Uterus (tissue), 2 donors: ENCODE results near the gene DOC2B.

Experiments used
- CTCF ChIP-seq, 4 experiments: fragments of 200-600 bp in 2 of 4; fragments of 450-650 bp in 2 of 4; sonication (generic) in 2 of 4; IDR thresholded peaks; one replicate each; pipeline ENCODE4 v1.5.1; 2016 to 2019; ENCODE audit warnings: antibody characterized with exemption in 4 of 4, mild to moderate bottlenecking in 2 of 4, moderate library complexity in 1 of 4
- POLR2A ChIP-seq, 2 donors: fragments of 450-650 bp; IDR thresholded peaks; one replicate each; pipeline ENCODE4 v1.6.1; 2016; ENCODE audit warnings: antibody characterized with exemption in 2 of 2, mild to moderate bottlenecking in 1 of 2, moderate library complexity in 1 of 2

DNA sequence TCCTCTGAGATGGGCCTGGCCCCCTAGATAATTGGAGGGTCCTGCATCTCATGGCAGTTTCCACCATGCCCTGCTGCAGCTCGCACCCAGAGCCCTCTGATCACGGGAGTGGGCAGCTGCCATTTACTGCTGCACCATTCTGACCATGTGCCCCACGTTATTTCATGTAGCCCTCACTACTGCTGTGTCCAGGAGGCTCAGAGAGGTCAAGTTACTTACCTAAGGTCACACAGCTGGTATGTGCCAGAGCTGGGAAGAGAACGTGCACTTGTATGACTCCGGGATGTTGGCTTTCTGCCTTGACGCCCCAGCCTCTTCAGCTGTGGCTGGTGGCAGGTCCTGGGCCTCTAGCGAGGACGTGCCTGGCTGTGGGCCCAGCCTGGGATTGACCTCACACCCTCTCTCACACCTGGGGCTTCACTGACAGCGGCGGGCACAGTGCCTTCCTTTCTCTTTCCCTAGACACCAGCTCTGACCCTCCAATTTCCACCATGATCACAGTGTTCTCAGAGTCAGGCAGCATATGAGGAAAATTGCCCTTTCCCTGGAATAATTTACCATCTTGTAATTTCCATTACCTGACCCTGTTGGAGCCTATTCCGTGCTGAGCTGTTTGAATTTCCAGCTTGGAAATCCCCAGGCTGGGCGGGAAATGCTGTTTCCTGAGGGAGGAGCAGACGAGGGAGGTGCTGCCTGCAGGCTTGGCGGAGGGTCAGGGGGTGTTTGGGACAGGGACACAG is 18.5 kb upstream of the DOC2B start:
- no peak for TF ChIP-seq CTCF (IDR thresholded peaks at IDR 0.05)
- no peak for TF ChIP-seq POLR2A (IDR thresholded peaks at IDR 0.05)
